SW480 (cell line): ENCODE results near the gene TUBA1B.
A peak's percentile ranks its signal among the peaks of the same experiment; 100 is the strongest.
"Not testable (repeated sequence)": the region's sequence is repeated elsewhere in the genome, so short reads cannot be mapped to it uniquely, and the experiment has no call there.

ENCODE experiments used
- DNase-seq: peaks from one replicate; pipeline ENCODE4 v3.0.0-alpha.2; 2016; ENCODE audit warnings: low spot score

TUBA1B gene

DNA sequence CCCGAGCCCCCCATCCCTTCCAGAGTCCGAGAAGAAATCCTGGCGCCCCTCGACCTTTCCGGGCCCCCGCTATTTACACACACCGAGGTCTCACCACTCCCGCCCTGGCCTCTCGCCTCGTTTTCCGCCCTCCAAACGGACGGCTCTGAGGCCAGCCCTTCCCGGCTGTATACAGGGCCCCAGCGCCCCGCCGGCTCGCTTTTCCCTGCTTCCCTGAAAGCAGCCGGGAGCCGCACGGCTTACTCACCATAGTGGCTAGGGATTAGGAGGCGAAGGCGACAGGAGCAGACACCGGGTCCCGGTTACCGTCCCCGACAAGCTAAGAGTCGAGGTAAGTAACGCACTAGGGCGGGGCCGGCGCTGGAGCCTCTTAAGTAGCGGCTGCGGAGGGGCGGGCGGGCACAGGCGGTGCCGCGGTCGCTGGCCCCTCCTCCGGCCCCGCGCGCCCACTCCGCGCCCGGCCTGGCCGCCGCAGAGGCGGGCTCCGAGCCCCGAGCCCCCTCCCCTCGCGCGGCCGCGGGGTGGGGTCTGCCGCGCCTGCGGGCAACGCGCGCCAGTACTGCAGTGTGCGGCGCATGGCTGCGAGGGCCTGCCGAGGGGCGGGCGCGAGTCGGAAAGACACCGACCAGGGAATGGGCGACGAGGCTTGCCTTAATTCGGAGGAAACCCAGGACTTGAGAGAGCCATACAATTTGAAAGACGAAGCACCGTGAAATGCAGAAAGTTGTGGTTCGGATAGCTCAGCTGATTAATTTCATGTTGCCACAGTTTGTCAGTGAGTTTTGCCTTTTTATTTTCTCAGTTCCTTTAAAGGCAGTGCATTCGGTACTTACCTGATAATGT is at the start of gene TUBA1B:
TUBA1B (minus strand) TSS at position 345 of the 843 bp plus-strand sequence; CDS start at position 250, 95 bp downstream.
- DNase-seq: peak; percentile 85

DNA sequence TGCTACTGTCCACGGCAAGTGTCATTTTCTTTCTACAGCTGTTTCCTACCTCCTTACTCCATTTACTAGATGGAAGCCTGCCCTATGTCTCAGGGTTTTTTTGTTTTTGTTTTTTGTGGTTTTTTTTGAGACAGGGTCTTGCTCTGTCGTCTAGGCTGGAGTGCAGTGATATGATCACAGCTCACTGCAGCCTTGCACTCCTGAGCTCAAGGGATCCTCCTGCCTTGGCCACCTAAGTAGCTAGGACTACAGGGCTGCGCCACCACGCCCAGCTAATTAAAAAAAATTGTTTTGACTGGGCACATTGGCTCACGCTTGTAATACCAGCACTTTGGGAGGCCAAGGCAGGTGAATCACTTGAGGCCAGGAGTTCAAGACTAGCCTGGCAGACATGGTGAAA is 43.0 kb upstream of the TUBA1B start:
- no peak for DNase-seq

DNA sequence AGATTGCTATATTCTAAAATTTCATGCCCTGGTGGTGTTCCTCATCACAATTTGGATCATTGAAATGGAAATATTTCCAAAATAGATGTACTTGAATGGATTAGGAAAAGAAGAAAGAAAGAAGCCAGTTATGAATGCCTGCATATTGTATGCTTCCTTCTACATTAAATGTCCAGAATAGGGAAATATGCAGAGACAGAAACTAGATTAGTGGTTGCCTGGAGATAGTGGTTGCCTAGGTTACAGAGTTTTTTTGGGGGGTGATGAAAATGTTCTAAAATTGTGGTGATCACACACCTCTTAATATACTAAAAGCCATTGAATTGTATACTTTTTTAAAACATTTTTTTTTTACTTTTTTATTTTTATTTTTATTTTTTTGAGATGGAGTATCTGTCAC is 39.7 kb upstream of the TUBA1B start:
- DNase-seq: no peak

GRCh38 chr12:49165114-49165513 is 33.9 kb upstream of the TUBA1B start:
- DNase-seq: no peak

DNA sequence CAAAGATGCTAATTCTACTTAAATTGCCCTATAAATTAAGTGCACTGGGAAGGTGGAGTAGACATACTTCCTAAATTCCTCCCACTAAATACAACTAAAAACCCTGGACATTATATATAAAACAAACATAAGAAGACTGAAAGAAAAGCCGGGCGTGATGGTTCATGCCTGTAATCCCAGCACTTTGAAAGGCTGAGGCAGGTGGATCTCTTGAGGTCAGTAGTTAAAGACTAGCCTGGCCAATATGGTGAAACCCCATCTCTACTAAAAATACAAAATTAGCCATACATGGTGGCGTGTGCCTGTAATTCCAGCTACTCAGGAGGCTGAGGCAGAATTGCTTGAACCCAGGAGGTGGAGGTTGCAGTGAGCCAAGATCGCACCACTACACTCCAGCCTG is 30.7 kb upstream of the TUBA1B start:
- DNase-seq: not testable (repeated sequence)

DNA sequence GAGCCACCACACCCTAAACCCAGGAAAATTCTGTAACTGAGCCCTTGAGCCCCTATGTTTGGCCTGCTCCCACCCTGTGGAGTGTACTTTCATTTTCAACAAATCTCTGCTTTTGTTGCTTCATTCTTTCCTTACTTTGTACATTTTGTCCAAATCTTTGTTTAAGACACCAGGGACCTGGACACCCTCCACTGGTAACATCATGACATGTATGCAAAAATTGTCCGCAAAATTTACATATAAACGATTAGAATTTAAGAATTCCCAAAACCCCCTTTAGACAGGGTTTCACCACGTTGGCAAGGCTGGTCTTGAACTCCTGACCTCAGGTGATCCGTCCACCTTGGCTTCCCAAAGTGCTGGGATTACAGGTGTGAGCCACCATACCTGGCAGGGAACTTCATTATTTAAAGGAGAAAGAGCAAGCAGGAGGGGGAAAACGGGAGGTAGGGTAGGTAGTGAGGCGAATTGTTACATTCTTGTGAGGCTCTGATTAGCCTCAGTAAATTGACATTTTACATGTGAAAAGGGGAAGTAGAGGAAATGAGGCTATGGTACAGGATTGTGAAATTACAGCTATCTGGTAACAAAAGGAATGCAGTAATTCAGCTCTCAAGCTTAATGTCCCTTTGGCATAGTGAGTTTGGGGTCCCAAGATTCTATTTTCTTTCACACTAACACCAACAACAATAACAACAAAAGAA is 30.0 kb upstream of the TUBA1B start:
- no peak for DNase-seq

- DNase-seq: no peak
These were observed 29.2 kb upstream of the TUBA1B start for GRCh38 chr12:49160399-49160798.

- no peak for DNase-seq
These were observed 23.0 kb upstream of the TUBA1B start for GRCh38 chr12:49154221-49154620.

GRCh38 chr12:49147384-49147783 is 16.2 kb upstream of the TUBA1B start:
- no peak for DNase-seq

GRCh38 chr12:49146406-49146805 is 15.2 kb upstream of the TUBA1B start:
- DNase-seq: no peak

GRCh38 chr12:49144384-49144783 is 13.2 kb upstream of the TUBA1B start:
- DNase-seq: no peak

DNA sequence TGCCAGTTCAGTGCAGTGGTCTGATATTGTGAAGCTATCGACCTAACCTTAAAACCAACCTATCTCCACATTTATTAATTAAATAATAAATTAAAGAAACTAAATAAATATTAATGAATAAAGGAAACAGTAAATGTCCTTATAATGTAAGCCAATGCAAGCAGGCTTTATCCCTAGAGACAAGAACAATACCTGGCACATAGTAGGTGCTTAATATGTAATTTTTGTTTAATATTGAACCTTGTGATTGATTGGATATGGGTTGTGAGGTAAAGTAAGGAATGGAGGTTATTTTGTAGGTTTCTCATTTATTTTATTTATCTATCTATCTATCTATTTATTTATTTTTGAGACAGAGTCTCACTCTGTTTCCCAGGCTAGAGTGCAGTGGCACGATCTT is 7.8 kb upstream of the TUBA1B start:
- no peak for DNase-seq

- no peak for DNase-seq
These were observed 7.4 kb upstream of the TUBA1B start for GRCh38 chr12:49138587-49138986.

GRCh38 chr12:49137476-49137875 is 6.3 kb upstream of the TUBA1B start:
- no peak for DNase-seq

GRCh38 chr12:49136997-49137396 is 5.8 kb upstream of the TUBA1B start:
- not testable (repeated sequence) for DNase-seq

DNA sequence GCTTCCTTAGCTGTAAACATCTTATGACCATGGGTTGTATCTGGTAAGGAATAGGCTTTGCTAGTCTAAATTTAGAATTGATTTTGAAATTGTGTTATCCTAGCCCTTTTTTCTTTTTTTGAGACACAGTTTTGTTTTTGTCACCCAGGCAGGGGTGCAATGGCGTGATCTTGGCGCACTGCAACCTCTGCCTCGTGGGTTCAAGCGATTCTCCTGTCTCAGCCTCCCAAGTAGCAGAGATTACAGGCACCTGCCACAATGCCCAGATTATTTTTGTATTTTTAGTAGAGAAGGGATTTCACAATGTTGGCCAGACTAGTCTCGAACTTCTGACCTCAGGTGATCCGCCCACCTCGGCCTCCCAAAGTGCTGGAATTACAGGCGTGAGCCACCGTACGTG is 2.4 kb upstream of the TUBA1B start:
- no peak for DNase-seq

DNA sequence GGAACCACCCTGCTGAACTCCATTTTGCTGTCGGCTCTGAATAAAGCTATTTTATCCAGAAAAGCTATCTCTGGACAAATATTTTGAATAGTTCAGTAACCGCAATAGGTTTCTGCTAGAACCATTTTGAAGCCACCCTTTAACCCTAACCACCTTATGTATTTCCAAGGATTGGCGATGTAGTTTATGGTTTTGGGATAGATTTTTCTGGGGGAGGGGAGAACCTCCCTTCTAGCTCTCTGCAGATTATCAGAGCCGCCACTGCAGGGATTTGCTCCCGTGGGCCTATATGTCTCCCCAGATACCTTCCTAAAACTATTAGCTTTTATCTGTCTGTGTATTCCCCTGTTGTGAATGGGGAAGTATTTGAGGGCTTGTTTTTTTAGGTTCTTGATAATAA is 1.8 kb upstream of the TUBA1B start:
- DNase-seq: no peak

DNA sequence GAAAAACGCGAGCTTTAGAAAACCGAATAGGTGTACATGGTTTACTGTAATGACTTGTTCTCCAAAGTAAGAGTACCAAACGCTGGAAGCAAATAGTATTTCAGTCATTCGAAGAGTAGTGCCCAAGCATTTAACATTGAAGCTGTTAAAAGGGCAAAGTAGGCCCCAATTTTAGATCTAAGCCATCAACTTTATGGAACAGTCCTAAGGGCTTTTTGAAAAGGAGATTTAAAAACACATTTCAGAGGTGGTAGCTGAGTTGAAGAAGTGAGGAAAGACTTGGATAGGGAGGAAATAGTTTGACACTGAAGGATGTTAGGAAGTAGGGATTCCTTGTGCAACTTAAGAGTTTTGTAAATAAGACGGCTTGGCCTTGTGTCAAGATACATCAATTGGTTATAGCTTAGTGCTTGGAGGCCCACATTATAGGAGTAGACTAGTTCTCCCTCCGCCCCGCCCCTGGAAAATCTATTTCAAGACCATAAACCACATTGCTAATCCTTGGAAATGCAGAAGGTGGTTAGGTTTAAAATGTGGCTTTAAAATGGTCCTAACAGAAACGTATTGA is 783 bp upstream of the TUBA1B start:
- peak; percentile 64 for DNase-seq

DNA sequence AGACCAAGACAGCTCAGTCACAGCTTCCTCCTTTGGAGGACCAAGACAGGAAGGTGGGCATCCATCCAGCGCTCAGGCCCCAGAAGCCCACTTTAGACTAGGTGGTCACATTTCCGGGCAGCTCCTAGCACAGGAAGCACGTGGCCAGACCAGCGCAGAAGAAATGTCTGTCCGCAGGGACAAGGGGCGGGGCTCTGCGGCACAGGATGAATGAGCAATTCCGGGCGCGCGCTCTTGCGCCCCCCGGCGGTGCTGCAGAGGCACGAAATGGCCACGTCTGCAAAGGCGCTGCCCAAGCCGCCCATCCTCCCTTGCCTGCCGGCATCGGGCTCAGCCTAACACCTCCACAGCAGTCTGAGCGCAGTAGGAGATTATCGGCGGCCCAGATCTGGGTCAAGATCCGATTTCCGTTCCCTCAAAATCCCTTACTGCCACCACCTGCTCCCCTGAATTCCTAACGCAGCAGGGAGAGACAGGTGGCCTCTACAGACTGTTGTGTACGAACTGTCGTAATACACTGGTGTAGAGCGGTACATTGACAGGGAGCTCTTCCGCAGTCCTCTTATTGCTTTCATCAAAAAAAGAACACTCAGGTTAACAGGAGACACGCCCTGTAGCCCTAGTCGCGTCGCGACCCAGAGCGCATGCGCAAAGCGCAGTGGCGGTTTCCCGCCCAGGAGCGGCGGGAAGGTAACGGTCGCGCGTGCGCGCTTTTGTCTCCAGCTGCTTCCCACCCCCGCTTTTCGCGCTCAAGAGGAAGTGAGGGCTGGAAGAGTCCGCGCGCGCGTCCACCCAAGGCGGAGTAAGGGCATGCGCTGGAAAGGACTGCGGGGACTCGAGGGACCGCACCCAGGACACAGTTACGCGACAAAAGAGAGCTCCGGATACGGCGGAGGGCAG is 794 bp downstream of the TUBA1B start:
- DNase-seq: peak; percentile 91

- no peak for DNase-seq
These were observed 1.7 kb downstream of the TUBA1B start for GRCh38 chr12:49129332-49130150.

GRCh38 chr12:49127971-49128370 is 3.2 kb downstream of the TUBA1B start:
- DNase-seq: not testable (repeated sequence)
